GM04504 (cell line): ENCODE results near the gene TMEM59.
"Not testable (repeated sequence)": the region's sequence is repeated elsewhere in the genome, so short reads cannot be mapped to it uniquely, and the experiment has no call there.

Experiments
- DNase-seq: peaks from one replicate; pipeline ENCODE4 v3.0.0-alpha.2; 2012; ENCODE audit warnings: low read depth

The TMEM59 gene

GRCh38 chr1:54052934-54053744, at the start of gene TMEM59, which contains the start of gene TCEANC2:
TMEM59 (minus strand) TSS chr1:54053204; CDS start chr1:54053188, 16 bp downstream.
TCEANC2 (plus strand) TSS chr1:54053608; CDS start chr1:54054423, 815 bp downstream.
- peak; percentile 99 for DNase-seq

- DNase-seq: no peak
Measured at GRCh38 chr1:54100500-54100899, 47.5 kb upstream of the TMEM59 start.

GRCh38 chr1:54099061-54099610, 46.1 kb upstream of the TMEM59 start:
- DNase-seq: no peak

- DNase-seq: no peak
Measured at GRCh38 chr1:54096877-54097240, 43.9 kb upstream of the TMEM59 start.

DNA sequence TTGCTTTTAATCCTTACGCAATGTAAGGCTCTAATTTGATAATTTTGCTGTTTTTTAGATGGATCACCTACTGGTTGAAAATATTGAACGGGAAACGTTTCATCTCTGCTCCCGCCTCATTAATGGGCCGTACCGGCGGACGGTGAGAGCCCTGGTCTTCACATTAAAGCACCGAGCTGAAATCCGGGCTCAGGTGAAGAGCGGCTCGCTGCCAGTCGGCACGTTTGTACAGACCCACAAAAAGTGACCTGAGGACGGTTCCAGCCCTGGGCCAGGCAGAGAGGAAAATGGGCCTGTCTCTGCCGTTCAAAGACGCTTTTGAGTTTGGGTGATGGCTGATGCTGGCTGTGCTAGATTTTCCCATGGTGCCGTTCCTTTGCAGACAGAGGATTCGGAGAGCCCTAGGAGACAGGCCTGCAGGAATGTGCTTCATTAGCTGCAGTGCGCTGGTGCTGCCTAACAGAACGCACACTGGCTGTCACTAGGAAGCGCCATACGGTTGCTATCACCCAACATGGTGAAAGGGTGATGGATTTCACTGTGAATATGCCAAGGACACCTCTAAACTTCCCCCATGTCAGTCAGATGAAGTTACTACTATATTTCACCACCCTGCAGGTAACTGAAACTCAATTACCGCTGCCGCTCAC, 43.3 kb upstream of the TMEM59 start:
- DNase-seq: no peak

DNA sequence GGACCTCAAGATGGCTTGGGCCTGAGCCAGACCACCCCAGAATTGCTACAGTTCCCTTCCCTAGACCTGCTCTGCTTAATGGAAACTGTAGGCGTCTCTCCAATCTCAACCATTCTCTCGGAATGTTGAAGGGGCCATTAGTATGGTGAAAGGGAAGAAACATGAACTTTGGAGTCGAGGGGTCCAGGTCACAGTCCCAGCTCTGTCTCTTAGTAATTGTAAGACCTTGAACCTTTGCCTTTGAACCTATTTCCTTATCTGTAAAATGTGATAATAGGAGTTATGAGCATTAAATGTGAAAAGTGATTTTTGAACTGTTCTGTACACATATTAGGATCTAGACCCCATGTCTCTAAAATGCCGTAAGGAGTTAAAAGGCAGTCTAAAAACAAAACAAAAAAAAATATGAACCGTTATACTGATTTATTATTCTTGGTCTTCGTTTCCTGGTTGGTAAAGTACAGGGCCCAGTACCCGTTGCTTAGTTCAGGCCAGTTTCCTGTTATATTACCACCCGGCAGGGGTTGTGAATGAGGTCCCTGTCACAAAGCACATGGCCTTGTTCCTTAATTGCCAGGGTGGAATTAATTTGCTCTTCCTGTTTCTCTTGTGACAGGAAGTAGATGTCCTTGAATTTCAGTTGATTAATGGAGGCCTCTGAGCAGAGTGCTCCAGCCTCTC, 42.7 kb upstream of the TMEM59 start:
- no peak for DNase-seq

DNA sequence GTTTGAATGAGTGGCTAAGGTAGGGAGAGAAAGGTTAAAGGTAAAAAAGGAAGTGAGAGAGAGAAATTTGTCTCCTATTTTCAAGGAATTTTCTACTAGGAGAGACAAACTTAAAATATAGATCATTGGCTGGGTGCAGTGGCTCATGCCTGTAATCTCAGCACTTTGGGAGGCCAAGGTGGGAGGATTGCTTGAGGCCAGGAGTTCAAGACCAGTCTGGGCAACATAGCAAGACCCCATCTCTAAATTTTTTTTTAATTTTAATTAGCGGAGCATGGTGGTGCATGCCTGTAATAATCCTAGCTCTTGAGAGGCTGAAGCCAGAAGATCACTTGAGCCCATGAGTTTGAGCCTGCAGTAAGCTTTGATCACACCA, 41.7 kb upstream of the TMEM59 start:
- not testable (repeated sequence) for DNase-seq

DNA sequence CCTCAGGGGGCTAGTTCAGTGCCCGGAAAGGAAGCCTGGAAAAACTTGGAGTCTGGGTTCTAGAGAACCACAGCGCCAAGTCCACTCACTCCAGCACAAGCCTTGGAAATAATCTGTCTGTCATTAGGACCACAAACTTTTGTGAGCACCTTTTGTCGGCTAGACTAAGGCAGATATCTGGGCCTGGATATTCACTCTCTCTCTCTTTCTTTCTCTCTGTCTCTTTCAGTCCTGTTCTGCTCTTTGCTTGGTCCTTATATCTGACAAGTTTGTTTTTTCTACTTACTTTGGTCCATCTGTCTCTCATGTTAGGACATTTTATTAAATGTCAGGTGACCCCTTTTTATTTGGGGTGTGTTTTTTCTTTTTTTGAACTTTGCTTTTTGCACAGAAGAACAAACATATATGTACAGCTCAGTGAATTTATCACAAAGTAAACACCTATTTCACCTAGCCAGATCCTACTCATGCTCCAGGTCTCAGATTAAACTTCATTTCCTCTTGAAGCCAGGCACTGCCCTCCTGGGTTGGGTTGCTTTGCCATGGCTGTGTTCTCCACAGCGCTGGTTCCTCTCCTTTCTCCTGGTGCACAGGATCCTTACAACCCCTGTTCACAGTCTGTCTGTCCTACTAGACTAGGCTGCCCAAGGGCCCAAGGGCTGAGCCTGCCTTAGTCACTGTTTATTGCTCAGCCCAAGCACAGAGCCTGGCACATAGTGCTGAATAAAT, 41.2 kb upstream of the TMEM59 start:
- no peak for DNase-seq

- no peak for DNase-seq
Measured at GRCh38 chr1:54091666-54092065, 38.7 kb upstream of the TMEM59 start.

GRCh38 chr1:54088385-54088784, 35.4 kb upstream of the TMEM59 start:
- DNase-seq: no peak

GRCh38 chr1:54086754-54087153, 33.8 kb upstream of the TMEM59 start:
- no peak for DNase-seq

DNA sequence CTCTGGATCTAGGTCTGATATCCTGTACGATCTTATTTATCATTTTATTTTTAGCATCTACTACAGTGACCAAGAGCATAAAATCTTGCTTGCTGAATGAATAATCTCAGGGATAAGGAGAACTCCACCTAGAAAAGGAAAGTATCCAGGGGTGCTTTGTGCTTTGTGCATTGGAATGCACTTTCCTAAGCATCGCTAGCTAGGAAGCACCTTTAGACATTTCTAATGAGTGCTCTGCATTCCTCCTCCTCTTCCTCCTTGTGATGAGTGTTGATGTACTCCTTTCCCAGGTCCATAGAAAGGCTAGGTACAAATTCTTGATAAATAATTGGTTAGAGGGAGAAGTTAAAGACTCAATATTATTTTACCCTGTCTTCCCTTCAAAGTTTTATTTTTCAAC, 31.8 kb upstream of the TMEM59 start:
- no peak for DNase-seq

- peak; percentile 17 for DNase-seq
Measured at GRCh38 chr1:54081306-54082270, 28.6 kb upstream of the TMEM59 start.

GRCh38 chr1:54080598-54081049, 27.6 kb upstream of the TMEM59 start:
- DNase-seq: no peak

GRCh38 chr1:54077359-54077758, 24.4 kb upstream of the TMEM59 start:
- no peak for DNase-seq

DNA sequence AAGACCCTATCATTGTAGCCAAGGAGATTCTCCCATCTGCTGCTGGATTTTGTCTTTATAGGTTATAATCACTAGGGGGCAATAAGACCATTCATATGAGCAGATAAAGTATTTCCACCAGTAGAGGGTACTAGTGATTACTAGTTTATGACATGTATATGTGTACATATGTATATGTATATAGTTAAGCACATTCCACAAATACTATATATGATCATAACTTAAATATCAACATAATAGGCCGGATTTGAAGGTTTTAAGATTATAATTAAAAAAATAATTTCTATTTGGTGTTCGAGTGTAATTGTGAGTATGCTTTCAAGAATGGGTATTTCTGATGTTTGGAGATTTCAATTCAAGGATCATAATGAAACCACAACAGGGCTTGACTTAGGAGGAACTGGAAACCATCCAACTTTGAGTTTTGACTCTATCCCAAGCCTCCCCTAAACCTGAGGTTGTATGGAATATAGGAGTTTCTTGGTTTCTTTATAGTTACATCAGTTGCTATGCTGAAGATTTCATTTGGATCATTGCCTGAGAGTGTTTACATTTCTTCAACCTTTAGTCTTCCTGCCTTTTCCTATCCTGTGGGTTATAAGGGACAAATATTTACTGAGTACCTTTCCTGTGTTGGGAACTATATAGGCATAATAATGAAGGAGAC, 17.3 kb upstream of the TMEM59 start:
- peak; percentile 17 for DNase-seq

DNA sequence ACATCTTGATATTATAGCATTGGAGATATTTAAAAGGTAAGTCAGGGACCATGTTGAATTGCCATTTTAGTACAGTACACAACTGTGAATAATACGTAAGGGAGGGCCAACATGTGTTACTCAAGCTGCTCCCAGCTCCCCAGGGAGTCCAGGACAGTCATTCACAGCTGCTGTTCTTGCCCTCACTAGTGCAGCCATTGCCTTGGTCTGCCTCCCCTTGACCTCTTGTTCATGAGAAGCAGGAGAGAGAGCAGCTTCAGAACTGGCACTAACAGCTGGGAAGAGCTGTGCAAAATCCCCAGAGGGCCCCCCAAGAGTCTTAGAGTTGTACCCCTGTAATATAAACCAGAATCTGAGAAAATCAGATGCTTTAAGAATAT, 16.8 kb upstream of the TMEM59 start:
- DNase-seq: peak; percentile 4

DNA sequence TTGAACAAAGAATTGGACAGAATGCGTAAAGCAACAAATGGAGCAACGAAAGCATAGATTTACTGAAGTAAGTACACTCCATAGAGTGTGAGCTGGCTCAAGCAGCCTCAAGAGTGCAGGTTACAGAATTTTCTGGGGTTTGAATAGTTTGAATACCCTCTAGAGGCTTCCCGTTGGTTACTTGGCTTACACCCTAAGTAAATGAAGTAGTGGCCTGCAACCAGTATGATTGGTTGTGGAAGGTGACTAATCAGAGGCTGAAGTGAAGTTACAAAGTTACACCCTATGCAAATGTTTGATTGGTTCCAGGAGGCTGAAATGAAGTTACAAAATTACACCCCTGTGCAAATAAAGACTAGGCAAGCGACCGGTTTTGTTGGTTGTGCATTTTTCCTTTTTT, 11.3 kb upstream of the TMEM59 start:
- DNase-seq: no peak

DNA sequence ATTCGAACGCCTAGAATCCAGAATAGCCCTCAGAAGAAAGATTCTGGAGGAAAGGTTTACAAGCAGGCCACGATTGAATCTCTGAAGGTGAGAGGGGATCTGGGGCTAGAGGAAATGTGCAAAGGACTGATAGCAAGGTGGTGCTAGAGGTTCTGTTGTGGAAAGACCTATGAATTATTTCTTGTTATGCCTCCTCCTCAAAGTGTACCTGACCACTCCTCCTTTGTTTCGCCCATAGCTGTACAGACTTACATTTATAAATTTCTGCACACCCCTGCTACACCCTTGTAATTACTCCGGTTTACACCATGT, 1.4 kb upstream of the TMEM59 start:
- no peak for DNase-seq

DNA sequence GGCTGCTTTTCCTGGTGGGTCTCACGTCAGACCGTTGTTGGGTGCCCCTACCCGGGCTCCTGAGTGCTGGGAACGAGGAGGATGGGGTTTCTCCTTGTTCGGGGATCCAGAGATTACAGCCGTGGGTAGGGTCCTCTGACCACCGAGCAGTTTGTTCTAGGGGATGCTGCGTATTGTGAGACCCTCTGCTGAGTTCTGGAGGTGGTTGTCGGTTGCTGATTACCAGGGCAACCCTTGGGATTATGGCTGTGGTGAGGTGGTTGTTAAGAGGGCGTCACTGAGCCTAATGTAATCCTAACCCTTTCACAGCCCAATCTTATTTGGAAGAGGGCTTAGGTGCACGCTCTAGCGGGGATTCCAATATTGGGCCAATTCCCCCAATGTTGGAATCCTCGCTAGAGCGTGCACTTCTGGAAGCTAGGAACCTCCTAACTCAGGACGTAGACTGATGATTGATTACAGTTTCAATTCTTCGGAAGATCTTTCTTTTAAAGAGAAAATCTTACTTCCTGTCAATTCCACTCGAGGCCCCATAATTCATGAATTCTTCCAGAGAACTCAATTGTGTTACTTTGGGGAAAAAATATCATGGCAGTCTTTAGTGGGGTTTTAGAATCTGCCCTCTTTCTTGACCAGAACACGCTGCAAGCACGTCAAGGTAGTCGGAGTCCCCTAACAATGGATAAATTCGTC, 887 bp upstream of the TMEM59 start:
- DNase-seq: peak; percentile 8
